Mesenteric fat pad (tissue), 1 donor: Measurements from ENCODE around the gene FBXL4. TPM values are rescaled to one million over a fixed set of nuclear protein-coding genes. Genes with fewer than 3 reads are reported as not detected.

Source experiments
- DNase-seq: peaks from one replicate; pipeline ENCODE4 v3.0.0-alpha.2; 2020; ENCODE audit warnings: low spot score
- total RNA-seq: library from RNA; stranded (reverse); fragmentation: NEBNext Ultra II Directional; extraction: Animal tissue kit (Norgen Biotek cat#: 25700); gene quantifications from one replicate; pipeline ENCODE4 v1.2.1, GENCODE V29; 2021
- donor health status: DM: yes; HTN: yes; CAD: no.

The FBXL4 gene
- total RNA-seq, 1 donor from 2014 or later, result 17.0 TPM

GRCh38 chr6:98840385-98840784 is 107.4 kb downstream of the FBXL4 start:
- no peak for DNase-seq

- DNase-seq, result no peak
Observed at GRCh38 chr6:98839781-98840361, 107.9 kb downstream of the FBXL4 start.

- no peak for DNase-seq
Observed at GRCh38 chr6:98838975-98839374, 108.8 kb downstream of the FBXL4 start.

DNA sequence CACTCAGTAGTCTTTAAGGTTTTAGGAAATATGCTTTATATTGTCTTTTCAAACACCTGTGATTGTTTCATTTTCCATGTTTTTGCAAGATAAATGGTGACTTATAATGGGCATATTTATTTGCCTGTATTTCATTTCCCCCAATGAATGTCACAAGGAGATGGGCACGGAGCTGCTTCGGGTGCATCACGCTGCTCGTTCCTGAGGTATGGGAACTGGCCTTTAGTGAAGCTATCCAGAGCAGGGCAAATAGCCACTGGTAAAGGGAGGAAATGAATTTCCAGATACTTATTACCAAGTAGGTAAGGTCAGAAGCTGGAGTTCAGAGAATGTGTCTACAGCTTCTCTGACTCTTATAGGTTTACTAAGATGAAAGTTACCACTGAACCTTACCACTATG is 109.7 kb downstream of the FBXL4 start:
- DNase-seq, result no peak

DNA sequence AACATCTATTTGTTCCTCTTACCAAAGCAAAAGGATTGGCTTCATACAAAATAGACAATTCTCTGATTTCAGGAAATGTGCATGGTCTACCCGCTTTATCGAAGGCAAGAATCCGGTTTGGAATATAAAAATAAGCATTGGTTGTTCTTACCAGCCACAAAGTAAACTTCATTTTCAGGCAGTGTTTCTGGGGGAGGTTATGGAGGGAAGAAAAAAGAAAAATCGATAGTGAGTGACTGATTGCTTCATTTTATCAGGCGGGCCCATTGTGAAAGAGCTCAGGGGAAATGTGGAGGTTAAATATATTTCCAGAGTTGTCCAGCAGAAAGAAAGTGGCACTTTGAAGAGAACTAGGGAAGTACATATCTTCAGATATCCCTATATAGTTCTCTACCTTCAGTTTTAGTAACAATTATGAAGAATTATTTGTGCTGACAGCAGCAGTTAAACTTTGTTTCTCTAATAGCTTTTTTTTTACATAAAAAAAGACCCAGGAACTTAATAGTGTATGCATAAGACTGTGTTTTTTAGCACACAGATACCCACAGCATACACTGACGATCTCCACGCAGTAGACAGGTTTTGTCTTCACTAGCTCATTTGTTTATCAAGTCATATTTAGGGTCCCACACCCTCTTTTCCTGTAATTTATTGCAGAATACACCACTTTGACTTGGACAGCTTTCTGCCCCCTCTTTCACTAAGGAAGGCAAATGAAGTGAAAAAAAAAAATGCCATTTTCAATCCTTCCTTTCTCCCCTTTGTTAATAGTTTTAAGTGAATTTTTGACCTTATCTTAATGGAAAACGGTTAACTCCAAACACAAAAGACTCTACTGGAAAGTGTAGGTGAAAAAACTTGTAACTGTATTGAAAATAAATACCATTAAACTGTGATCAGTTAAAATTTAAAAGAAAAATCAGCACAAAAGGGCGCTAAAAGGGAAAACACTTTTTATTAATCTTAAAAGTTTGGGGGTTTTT is 110.5 kb downstream of the FBXL4 start:
- DNase-seq, result no peak

GRCh38 chr6:98836025-98836961 is 111.5 kb downstream of the FBXL4 start:
- DNase-seq, result no peak

DNA sequence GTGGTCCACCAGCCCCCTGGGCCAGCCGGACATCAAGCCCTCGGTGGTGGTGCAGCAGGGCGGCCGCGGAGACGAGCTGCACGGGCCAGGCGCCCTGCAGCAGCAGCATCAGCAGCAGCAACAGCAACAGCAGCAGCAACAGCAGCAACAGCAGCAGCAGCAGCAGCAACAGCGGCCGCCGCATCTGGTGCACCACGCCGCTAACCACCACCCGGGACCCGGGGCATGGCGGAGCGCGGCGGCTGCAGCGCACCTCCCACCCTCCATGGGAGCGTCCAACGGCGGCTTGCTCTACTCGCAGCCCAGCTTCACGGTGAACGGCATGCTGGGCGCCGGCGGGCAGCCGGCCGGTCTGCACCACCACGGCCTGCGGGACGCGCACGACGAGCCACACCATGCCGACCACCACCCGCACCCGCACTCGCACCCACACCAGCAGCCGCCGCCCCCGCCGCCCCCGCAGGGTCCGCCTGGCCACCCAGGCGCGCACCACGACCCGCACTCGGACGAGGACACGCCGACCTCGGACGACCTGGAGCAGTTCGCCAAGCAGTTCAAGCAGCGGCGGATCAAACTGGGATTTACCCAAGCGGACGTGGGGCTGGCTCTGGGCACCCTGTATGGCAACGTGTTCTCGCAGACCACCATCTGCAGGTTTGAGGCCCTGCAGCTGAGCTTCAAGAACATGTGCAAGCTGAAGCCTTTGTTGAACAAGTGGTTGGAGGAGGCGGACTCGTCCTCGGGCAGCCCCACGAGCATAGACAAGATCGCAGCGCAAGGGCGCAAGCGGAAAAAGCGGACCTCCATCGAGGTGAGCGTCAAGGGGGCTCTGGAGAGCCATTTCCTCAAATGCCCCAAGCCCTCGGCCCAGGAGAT is 112.4 kb downstream of the FBXL4 start:
- no peak for DNase-seq

- DNase-seq, result peak; percentile 91
Observed at GRCh38 chr6:98834060-98835031, 113.4 kb downstream of the FBXL4 start, which contains the start of gene POU3F2. POU3F2 (plus strand) TSS chr6:98834574; CDS start chr6:98834874, 300 bp downstream.

DNA sequence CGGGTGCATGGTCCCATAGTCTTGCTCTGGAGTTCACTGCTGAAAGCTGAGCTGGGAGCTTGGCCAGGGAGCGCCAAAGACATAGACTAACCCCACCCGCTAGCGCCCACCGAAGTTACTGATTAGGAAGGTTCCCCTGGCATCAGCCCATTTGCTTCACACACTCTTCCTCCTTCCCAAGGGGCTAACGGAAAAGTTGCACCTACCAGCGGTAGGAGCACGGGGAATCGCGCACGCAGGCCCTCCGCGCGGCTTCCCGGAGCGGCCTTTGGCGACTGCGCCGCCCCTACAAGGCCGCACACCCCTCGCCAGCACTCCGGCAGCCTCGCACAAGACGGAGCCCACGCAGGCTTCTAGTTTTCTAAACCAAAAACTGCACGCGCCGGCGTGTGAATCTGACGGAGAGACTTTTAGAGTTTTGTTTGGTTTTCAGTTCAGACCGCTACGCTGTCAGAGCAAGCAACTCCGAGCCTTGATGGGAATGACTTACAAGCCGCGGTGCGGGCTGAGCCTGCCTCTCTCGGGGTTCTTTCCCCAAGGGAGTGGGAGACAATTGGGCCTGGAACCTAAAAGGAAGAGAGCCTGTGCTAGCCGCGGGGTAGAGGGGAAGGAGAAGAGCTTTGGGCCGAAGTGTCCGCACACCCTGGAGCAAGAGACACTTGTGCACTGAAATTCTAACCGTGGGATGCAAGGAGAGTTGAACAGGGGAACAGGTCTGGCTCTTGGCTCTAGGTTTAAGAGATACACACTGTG is 114.3 kb downstream of the FBXL4 start:
- no peak for DNase-seq

DNA sequence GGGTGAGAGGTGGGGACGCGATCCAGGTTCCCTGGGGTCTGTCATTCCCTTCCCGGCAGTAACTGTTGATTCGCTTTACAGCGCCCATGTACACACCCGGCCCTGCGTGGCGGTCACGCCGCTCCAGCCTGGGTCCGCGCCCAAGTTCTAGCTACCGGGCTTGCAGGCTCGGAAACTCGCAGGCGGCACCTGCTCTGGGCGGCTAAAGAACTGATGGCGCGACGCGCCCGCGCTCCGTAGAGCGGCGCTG is 114.8 kb downstream of the FBXL4 start:
- no peak for DNase-seq

DNA sequence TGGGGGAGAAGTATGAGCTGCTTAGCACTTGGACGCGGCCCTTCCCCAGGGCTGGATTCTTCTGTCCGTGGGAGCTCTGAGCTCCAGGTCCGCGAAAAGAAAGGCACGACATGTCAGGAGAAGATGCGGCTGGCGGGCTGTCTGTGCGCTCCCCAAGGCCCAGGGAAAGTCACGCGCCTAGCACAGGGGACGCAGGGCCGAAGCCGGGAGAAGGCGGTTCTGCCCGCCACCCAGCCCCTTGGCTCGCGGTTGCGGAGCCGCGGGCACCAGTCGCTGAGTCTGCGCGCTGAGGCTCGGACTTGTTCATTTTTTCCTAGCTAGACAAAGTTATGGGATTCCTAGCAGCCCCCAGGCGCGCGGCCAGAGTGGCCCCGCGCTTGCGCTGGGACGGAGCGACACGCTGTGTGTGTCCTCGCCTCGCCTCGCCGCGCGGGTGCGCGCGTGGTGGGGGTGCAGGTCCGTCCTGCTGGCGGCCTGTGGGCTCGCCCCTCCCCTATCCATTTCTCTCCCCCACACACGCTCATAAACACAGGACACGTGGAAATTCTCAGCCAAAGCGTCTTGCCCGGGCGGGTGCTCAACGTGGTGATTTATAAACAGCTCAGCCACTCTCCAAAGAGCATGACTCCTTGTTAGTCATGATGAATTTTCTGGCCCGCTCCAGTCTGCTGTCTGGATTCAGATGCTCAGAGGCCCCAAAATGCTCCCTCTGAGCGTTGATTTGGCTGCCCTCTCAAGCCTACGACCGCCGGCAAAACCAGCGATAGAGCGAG is 115.3 kb downstream of the FBXL4 start:
- DNase-seq, result no peak

DNA sequence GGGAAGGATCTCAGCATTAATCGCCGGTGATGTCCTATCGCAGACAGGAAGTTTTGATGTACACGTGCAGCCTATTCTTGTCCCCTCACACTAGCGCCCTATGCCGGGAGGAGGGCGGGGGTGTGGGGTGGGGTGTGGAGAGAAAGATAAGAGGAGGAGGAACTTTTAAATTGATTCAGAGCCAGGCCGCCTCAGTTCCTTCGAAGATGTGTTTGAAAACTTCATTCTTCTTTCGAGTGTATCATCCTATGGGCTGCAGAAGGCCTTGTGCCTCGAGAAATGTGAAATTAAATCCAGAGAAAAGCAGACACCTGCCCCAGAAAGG is 115.8 kb downstream of the FBXL4 start:
- no peak for DNase-seq

DNA sequence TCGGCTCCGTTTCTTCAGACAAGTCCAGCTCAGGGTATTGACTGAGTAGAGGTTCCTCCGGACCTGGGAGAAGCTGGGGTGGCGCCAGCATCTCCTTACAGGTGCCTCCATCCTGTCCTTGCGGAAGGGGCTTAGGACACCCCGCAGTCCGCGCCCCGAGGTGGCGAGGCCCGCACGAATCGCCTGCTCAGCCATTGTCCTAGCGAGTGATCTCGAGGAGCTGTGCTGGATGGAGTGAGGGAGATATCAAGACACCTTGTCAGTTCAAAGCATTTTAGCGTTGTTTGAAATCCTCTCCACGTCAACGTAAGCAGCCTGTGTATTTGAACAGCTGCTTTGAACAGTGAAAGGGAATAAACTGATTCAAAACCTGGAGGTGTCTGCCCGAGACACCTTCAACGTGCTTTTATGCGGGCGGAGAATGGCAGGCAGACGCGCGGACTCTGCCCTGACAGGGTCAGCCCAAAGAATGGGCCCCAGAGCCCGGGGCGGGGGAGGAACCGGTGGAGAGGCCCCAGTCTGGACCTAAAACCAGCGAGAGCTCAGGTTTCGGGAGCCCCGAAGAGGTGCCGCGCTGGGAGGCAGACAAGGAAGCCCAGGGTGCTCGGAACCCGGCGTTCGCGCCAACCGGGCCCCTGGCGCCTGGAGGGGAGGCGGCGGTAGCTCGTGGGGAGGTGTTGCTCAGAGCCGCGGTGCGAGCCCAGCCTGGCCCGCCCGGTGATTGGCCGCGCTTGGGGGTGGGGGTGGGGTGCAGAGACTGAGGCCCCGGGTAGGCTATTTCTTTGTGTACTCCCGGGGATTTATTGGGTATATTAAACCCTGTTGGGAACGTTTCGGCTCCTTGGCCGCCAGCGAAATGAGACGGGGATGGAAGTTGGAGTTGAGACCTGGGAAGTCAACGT is 116.4 kb downstream of the FBXL4 start:
- no peak for DNase-seq

- DNase-seq, result no peak
Observed at GRCh38 chr6:98830146-98830545, 117.6 kb downstream of the FBXL4 start.

GRCh38 chr6:98828941-98829411 is 118.8 kb downstream of the FBXL4 start:
- no peak for DNase-seq

GRCh38 chr6:98828211-98828788 is 119.4 kb downstream of the FBXL4 start:
- DNase-seq, result no peak
